Activated CD8-positive, alpha-beta memory T cell treated with anti-CD3 and anti-CD28 coated beads for 48 hours (primary cell): ENCODE data around the gene DPAGT1.
A peak's percentile ranks its signal among the peaks of the same experiment; 100 is the strongest.
"Not testable (repeated sequence)": the region's sequence is repeated elsewhere in the genome, so short reads cannot be mapped to it uniquely, and the experiment has no call there.

Experiments
- DNase-seq, 3 experiments: peaks; one replicate each; pipeline ENCODE4 v3.0.0-alpha.2; 2020; ENCODE audit warnings: low read depth in 2 of 3, low spot score in 2 of 3

Gene DPAGT1

GRCh38 chr11:119116235-119116594, 14.6 kb upstream of the DPAGT1 start:
- DNase-seq: no peak

GRCh38 chr11:119115484-119116234, 14.0 kb upstream of the DPAGT1 start:
- no peak for DNase-seq

DNA sequence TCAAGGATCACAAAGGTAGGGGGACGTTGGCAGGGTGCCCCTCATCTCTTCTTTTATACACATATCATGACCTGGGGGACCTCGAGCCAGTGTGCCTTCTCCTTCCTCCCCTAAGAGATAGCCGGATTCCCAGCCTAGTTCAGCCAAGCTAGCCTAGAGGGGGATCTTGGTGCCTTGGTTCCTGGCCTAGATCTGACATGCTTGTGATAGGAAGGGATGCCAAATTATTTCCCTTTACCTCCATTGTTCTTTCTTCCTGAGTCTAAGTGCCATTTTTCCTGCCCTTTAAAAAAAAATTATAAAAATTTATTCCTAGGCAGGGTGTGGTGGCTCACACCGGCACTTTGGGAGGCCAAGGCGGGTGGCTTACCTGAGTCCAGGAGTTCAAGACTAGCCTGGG, 12.7 kb upstream of the DPAGT1 start:
- DNase-seq: no peak

- DNase-seq: no peak
These were observed 12.1 kb upstream of the DPAGT1 start for GRCh38 chr11:119113716-119114115.

GRCh38 chr11:119112314-119113020, 10.8 kb upstream of the DPAGT1 start:
- no peak for DNase-seq

- DNase-seq: no peak
These were observed 9.8 kb upstream of the DPAGT1 start for GRCh38 chr11:119111361-119111925.

GRCh38 chr11:119110439-119110838, 8.8 kb upstream of the DPAGT1 start:
- no peak for DNase-seq

DNA sequence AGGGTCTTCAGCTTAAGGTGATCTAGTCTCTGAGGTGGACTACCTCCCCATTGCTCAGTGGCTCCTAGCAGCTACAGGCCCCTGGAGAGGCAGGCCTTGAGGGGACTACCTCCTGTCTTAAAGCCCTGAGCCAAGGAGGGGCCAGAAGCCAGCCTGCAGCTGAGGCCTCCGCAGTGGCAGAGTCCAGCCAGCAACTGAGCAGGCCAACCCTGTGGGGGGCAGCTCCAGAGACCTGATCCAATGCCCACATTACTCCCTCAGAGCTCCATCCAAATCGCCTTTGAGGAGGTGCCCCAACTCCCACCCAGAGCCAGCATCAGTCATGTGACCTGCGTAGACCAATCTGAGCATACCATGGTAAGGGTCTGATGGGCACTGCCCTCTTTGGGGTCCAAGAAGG, 8.2 kb upstream of the DPAGT1 start:
- DNase-seq: no peak

DNA sequence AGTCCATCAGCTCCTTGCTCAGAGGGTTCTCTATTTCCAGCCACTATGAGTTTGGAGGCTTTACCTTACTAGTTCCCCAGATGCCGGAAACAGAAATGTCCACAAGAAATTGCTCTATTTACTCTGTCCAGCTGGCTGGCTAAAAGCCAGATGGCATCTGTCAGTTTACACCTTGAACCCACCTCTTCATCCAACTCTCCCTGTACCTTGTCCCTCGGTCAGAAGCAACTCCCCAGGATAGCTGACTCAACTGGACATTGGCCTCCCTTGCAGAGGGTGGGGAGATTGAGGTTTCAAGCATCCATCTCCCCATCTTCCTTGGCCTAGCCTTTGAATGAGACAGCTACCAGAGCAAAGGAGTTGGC, 7.2 kb upstream of the DPAGT1 start:
- no peak for DNase-seq

- no peak for DNase-seq
These were observed 6.6 kb upstream of the DPAGT1 start for GRCh38 chr11:119108146-119108856.

- no peak for DNase-seq
These were observed 6.0 kb upstream of the DPAGT1 start for GRCh38 chr11:119107538-119108145.

GRCh38 chr11:119106564-119107537, 5.2 kb upstream of the DPAGT1 start, which contains the start of gene C2CD2L:
C2CD2L (plus strand) TSS chr11:119107344; CDS start chr11:119107742, 398 bp downstream.
- DNase-seq: peak; percentile 61 to 88 (median 65)

- no peak for DNase-seq
These were observed 2.1 kb upstream of the DPAGT1 start for GRCh38 chr11:119103793-119104192.

- DNase-seq: not testable (repeated sequence)
These were observed 1.6 kb upstream of the DPAGT1 start for GRCh38 chr11:119103161-119103664.

DNA sequence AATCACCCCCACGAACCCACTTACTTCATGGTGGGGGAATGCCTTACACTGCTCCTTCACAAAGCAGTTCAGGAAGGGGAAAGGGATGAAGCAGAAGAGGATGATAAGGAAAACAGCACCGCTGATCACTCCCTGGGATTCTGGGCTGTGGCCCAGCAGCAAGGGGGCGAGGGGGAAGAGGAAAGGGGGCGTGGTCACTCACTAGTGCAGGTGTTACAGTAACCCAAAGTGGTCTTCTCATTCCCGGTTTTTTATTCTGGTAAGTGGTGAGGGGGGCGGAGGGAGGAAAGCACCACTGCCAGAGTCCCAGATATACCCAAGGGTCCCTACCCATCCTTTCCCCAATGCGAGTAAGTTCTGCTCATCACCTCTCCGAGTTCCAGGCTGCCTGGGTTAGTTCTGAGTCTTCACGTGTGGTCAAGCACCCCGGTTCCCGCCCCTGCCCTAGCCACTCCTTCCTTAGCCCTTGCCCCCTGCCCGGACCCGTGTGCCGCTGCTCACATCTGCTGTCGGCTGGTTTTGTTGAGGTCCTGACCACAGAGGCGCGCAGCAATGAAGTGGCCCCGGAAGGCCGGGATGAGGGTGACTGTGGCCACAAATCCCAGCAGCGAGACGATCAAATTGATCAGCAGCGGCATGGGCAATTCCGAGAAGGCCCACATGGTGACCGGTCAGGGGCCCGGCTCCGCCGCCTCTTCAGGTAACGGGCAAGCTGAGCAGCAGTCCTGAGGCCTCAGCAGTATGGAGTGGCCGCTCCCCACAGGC, 477 bp downstream of the DPAGT1 start:
- no peak for DNase-seq

- no peak for DNase-seq
These were observed 1.2 kb downstream of the DPAGT1 start for GRCh38 chr11:119100246-119100970.

DNA sequence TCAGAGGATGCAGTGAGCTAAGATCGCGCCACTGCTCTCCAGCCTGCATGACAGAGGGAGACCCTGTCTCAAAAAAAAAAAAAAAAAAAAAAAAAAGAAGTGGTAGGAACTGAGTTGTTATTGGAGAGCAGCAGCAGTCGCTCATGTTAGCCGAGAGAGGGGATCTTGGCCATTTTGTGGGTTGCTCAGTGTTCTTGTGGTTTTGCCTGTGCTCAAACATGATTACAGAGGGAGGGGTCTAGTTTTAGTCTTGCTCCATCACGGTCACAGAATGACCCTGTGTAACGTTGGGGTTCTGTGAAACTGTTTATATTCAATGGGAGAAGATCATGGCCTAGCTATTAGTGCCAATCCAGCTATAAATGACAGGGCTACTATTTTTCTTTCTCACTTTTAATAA, 1.9 kb downstream of the DPAGT1 start:
- DNase-seq: no peak

- peak; percentile 98 to 100 (median 99) for DNase-seq
These were observed 6.4 kb downstream of the DPAGT1 start for GRCh38 chr11:119095066-119095880.
